Kidney (tissue), 14 donors: Measurements from ENCODE around the gene SMC5. TPM values are rescaled to one million over a fixed set of nuclear protein-coding genes. Genes with fewer than 3 reads are reported as not detected.

ENCODE experiments used
- DNase-seq, 5 donors: peaks; one replicate each; pipeline ENCODE4 v3.0.0-alpha.2; 2013 to 2020
- FAIRE-seq: peaks from 2 replicates; lab custom pipeline; 2012; peaks lifted over from hg19 to GRCh38; lab: Jason Lieb, UNC
- H3K27ac ChIP-seq, 2 donors: one replicate each; pipeline ENCODE4 v1.7.0; 2013; ENCODE audit warnings: low read depth in 2 of 2, low read length in 2 of 2, inconsistent platforms in 1 of 2
- H3K27me3 ChIP-seq: one replicate; pipeline ENCODE4 v1.7.1; 2013; ENCODE audit warnings: low read length, inconsistent platforms; ENCODE audit not compliant: control insufficient read depth, insufficient read depth
- H3K36me3 ChIP-seq, 3 donors: one replicate each; pipeline versions ENCODE4 v1.7.0 to v1.7.1; 2013; ENCODE audit warnings: low read length in 3 of 3, control low read depth in 1 of 3, inconsistent platforms in 1 of 3; ENCODE audit not compliant: insufficient read depth in 3 of 3, control insufficient read depth in 2 of 3
- H3K4me1 ChIP-seq, 3 donors: one replicate each; pipeline versions ENCODE4 v1.7.0 to v1.7.1; 2013; ENCODE audit warnings: low read length in 3 of 3, inconsistent platforms in 1 of 3, low read depth in 1 of 3; ENCODE audit not compliant: control insufficient read depth in 2 of 3, insufficient read depth in 2 of 3
- H3K4me3 ChIP-seq, 3 donors: one replicate each; pipeline versions ENCODE4 v1.7.0 to v1.8.1; 2013; ENCODE audit warnings: low read length in 3 of 3, control low read depth in 1 of 3, inconsistent platforms in 1 of 3
- H3K9ac ChIP-seq, 3 donors: one replicate each; pipeline versions ENCODE4 v1.7.0 to v1.7.1; 2013; ENCODE audit warnings: low read length in 3 of 3, control low read depth in 1 of 3, inconsistent platforms in 1 of 3
- H3K9me3 ChIP-seq, 3 donors: one replicate each; pipeline versions ENCODE4 v1.7.0 to v1.7.1; 2013; ENCODE audit warnings: low read length in 3 of 3, control low read depth in 1 of 3, inconsistent platforms in 1 of 3; ENCODE audit not compliant: control insufficient read depth in 2 of 3, insufficient read depth in 1 of 3
- intact Hi-C: fragments of 100-400 bp; cut with DNase I; formaldehyde crosslinking; loops from one replicate; pipeline ENCODE4 v1.11.1; 2022
- polyA plus RNA-seq: library from polyadenylated mRNA; stranded (reverse); fragments of 350-450 nt; fragmentation: Illumina TruSeq; extraction: RNeasy Lipid Tissue Mini Kit (QIAGEN cat#74804); gene quantifications from one replicate; pipeline ENCODE4 v1.2.3, GENCODE V29; 2014; ENCODE audit warnings: low read depth, low replicate concordance; ENCODE audit not compliant: insufficient read depth
- total RNA-seq: library from RNA; stranded (reverse); fragmentation: NEBNext Ultra II Directional; extraction: Animal tissue kit (Norgen Biotek cat#: 25700); gene quantifications from one replicate; pipeline ENCODE4 v1.2.1, GENCODE V29; 2021
- TF ChIP-seq, protein P1 (sequence below): IDR thresholded peaks from 3 replicates; pipeline ENCODE4 v1.5.1; 2012; ENCODE audit warnings: mild to moderate bottlenecking, moderate library complexity, borderline replicate concordance; ENCODE audit not compliant: insufficient read depth; ENCODE audit errors: extremely low read depth
- donor health status: control.
- donor health status: control.
- donor health status: control.
- donor health status: control.
- donor health status: control.
- donor health status: DM: yes; HTN: yes; CAD: no.
- donor health status: Normal renal cell carcinoma (clear cell type).

Gene SMC5
- total and polyA plus RNA-seq, 2 donors from 2014 or later = 5.5 to 29.6 TPM

DNA sequence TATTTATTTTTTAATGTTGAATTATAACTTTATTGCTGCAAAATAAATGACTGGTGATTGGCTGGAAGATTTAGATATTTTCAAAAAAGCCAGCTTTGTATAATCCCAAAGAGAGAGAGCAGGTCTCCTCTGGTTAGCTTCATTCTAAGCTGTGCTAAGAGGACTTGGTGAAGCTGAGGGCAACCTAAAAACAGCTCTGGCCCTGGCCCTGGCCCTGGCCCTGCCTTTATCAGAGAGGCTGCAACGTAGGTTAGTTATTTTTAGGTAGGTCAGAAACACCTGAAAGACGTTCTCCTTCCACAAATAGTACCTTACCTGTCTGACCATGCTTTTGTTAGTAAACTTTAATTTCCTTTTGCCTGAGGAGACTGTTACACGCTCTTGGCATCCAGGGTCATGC lies 97.0 kb downstream of the SMC5 start:
- no peaks in the 10 kb centered on the region for H3K9me3 ChIP-seq
- TF ChIP-seq, protein P1, sequence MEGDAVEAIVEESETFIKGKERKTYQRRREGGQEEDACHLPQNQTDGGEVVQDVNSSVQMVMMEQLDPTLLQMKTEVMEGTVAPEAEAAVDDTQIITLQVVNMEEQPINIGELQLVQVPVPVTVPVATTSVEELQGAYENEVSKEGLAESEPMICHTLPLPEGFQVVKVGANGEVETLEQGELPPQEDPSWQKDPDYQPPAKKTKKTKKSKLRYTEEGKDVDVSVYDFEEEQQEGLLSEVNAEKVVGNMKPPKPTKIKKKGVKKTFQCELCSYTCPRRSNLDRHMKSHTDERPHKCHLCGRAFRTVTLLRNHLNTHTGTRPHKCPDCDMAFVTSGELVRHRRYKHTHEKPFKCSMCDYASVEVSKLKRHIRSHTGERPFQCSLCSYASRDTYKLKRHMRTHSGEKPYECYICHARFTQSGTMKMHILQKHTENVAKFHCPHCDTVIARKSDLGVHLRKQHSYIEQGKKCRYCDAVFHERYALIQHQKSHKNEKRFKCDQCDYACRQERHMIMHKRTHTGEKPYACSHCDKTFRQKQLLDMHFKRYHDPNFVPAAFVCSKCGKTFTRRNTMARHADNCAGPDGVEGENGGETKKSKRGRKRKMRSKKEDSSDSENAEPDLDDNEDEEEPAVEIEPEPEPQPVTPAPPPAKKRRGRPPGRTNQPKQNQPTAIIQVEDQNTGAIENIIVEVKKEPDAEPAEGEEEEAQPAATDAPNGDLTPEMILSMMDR = no peak
- DNase-seq = no peak
- H3K9ac ChIP-seq = no peak overlapping the region
- H3K4me3 ChIP-seq = no peak overlapping the region
- peaks cover 0 to 3% (median 0%) of the 10 kb centered on the region in 3 donors for H3K4me1 ChIP-seq
- no peaks in the 10 kb centered on the region for H3K27me3 ChIP-seq
- intact Hi-C loops = no loop called here
- FAIRE-seq = no peak
- peaks cover 0 to 2% (median 0%) of the 10 kb centered on the region in 3 donors for H3K36me3 ChIP-seq
- H3K27ac ChIP-seq = no peak overlapping the region

DNA sequence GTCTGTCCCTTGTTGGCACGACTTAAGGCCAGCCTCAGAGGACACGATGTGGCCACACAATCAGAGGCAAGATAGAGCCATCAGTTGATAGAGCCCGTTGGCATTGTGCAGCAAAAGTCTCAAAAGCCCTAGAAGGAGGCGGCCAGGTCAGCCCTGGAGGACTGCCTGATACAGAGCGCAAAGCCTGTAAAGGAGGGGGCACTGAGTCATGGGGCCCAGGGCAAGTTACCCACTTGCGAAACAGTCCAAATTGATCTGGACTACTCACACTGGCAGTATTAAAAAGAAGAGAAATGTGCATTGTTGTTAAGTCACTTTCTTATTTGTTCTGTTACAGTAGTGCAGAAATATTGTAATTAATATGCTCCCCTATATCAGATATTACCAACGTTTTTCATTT lies 104.2 kb downstream of the SMC5 start:
- FAIRE-seq (no peak), DNase-seq (no peak)
- H3K9me3 ChIP-seq = no peaks in the 10 kb centered on the region
- H3K4me1 ChIP-seq = no peaks in the 10 kb centered on the region
- no peak overlapping the region for H3K27ac ChIP-seq
- TF ChIP-seq, protein P1 = no peak
- intact Hi-C loops = no loop called here
- H3K27me3 ChIP-seq = no peaks in the 10 kb centered on the region
- H3K4me3 ChIP-seq = no peak overlapping the region
- H3K36me3 ChIP-seq = no peaks in the 10 kb centered on the region
- no peak overlapping the region for H3K9ac ChIP-seq

DNA sequence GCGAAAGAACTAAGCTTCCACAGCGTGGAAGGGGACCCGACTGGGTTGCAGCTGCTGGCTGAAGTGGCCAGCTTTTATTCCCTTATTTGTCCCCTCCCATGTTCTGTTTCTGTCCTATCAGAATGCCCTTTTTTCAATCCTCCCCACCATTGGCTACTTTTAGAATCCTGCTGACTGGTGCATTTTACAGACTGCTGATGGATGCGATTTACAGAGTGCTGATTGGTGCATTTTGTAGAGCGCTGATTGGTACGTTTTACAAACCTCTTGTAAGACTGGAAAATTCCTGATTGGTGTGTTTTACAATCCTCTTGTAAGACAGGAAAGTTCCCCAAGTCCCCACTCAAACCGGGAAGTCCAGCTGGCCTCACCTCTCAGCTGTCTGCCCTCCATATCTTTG lies 105.0 kb downstream of the SMC5 start:
- TF ChIP-seq, protein P1 = no peak
- no peaks in the 10 kb centered on the region for H3K9me3 ChIP-seq
- DNase-seq (no peak), FAIRE-seq (no peak)
- no peaks in the 10 kb centered on the region for H3K36me3 ChIP-seq
- intact Hi-C loops = no loop called here
- no peaks in the 10 kb centered on the region for H3K27me3 ChIP-seq
- no peak overlapping the region for H3K27ac ChIP-seq
- no peak overlapping the region for H3K4me3 ChIP-seq
- H3K9ac ChIP-seq = no peak overlapping the region
- H3K4me1 ChIP-seq = no peaks in the 10 kb centered on the region

DNA sequence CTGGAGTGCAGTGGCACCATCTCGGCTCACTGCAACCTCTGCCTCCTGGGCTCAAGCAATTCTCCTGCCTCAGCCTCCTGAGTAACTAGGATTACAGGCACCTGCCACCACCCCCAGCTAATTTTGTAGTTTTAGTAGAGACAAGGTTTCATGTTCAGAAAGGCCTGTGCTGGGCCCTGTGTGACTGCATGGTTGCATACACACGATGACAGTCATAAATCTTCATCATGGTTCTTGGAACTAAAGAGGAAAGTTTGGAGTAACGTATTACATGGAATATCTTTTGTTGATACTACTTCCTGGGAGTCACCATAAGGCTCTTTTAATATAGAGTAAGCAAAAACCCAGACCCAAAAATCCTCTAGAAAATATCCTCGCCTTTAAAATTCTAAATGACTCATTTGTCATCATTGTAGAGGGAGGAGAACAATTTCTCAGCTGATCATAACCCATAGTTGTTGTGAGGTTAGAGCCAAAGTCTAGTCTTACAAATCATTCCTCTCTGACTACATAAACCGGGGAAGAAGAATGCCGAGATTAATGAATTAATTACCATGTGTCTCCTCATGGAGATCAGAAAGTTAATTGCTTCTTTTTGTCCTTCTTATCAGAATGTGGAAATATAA lies 108.6 kb downstream of the SMC5 start:
- H3K27ac ChIP-seq = no peak overlapping the region
- intact Hi-C loops = no loop called here
- TF ChIP-seq, protein P1 = no peak
- peak in 1 of 5 donors; percentile 22 for DNase-seq
- FAIRE-seq = no peak
- H3K4me1 ChIP-seq = no peaks in the 10 kb centered on the region
- no peak overlapping the region for H3K9ac ChIP-seq
- no peaks in the 10 kb centered on the region for H3K36me3 ChIP-seq
- H3K27me3 ChIP-seq = no peaks in the 10 kb centered on the region
- H3K9me3 ChIP-seq = no peaks in the 10 kb centered on the region
- no peak overlapping the region for H3K4me3 ChIP-seq
